Muscle layer of duodenum (tissue), 2 donors: ENCODE results near the gene PTPRE.

Source experiments
- H3K27ac ChIP-seq: one replicate; pipeline ENCODE4 v1.7.0; 2013; ENCODE audit warnings: mild to moderate bottlenecking, low read length
- H3K27me3 ChIP-seq: one replicate; pipeline ENCODE4 v1.7.0; 2013; ENCODE audit warnings: low read depth, mild to moderate bottlenecking, control low read depth, low read length
- H3K36me3 ChIP-seq, 2 donors: one replicate each; pipeline ENCODE4 v1.7.0; 2013; ENCODE audit warnings: low read length in 2 of 2, control low read depth in 1 of 2, mild to moderate bottlenecking in 1 of 2; ENCODE audit not compliant: insufficient read depth in 2 of 2, control insufficient read depth in 1 of 2
- H3K4me1 ChIP-seq, 2 donors: one replicate each; pipeline ENCODE4 v1.7.0; 2013; ENCODE audit warnings: low read length in 2 of 2, mild to moderate bottlenecking in 2 of 2, control low read depth in 1 of 2, moderate library complexity in 1 of 2; ENCODE audit not compliant: insufficient read depth in 2 of 2, control insufficient read depth in 1 of 2
- H3K4me3 ChIP-seq, 2 donors: one replicate each; pipeline ENCODE4 v1.7.0; 2013; ENCODE audit warnings: low read length in 2 of 2, low read depth in 1 of 2, mild to moderate bottlenecking in 1 of 2
- H3K9me3 ChIP-seq, 2 donors: one replicate each; pipeline ENCODE4 v1.7.0; 2013; ENCODE audit warnings: low read length in 2 of 2, control low read depth in 1 of 2, mild to moderate bottlenecking in 1 of 2; ENCODE audit not compliant: control insufficient read depth in 1 of 2
- donor health status: healthy.

PTPRE gene

DNA sequence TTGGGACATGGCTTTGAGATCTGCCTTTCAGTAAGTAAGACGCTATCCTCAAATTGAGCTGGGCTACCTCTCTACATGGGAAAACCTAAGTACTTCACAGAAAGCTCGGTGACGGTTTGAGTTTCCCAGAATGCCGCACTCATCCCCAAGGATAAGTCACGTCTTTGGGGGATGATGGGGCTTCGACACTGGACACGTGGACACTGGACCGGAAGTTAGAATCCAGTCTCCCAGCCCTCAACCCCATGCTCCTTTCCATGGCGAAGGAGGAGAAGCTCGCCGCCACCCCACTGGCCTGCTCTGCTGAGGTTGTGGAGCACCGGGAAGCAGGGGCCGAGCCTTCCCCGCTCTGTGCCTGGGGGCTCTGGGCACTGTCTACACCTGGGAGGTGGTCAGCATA, 27.5 kb downstream of the PTPRE start:
- H3K27ac ChIP-seq, result no peak overlapping the region

DNA sequence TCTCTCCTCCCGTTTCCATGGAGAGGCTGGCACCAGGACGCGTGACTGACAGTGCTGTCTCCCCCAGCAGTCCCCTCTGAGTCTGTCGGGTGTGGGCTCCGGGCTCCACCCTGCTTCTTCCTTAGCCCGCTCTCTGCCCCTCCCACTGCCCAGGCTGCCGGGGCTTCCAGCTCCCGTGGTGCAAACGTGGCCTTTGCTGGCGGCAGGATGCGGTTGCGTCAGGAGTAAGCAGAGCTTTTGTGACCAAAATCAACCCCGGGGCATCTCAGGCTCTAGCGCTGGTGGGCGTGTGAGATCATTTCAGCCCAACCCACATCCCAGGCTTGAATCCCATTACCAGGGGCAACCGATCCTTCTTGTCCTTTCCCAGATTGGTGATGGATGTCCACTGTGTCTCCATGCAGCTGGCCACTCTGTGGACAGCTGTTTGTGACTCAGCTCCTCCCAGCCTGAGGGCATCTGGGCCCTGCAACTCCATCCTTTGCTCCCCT, 28.2 kb downstream of the PTPRE start:
- Histone ChIP-seq H3K4me1 (no peaks in the 10 kb centered on the region), H3K27ac (peak overlapping the region; percentile 2), H3K27me3 (no peaks in the 10 kb centered on the region), H3K36me3 (no peaks in the 10 kb centered on the region), H3K9me3 (peaks cover 0 to 8% of the 10 kb centered on the region in 2 donors), H3K4me3 (no peak overlapping the region)

More for the DNA sequence above, 27.5 kb downstream of the PTPRE start:
- Histone ChIP-seq H3K4me3 (no peak overlapping the region), H3K9me3 (peaks cover 0 to 8% of the 10 kb centered on the region in 2 donors), H3K27me3 (no peaks in the 10 kb centered on the region), H3K4me1 (no peaks in the 10 kb centered on the region), H3K36me3 (no peaks in the 10 kb centered on the region)

DNA sequence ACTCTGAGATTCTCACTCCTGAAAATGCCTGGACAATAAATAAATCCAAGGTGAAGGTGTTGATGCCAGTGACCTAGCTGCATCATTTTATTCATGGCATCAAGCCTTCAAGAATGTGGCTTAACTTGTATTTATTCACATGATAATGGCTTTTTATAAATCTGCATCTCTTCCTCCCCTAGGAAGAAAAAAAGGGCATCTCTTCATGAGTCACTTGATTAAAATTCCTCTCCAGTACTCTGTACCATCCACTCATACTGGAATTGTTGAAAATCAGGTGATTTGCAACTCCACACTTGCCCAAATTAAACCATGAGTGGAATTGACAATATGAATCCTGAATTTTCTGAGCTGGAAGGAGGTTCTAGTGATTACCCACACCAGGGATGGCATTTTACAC, 30.2 kb downstream of the PTPRE start:
- no peaks in the 10 kb centered on the region for H3K4me1 ChIP-seq
- H3K27ac ChIP-seq, result no peak overlapping the region
- no peaks in the 10 kb centered on the region for H3K36me3 ChIP-seq
- peaks cover 0 to 8% of the 10 kb centered on the region in 2 donors for H3K9me3 ChIP-seq
- H3K27me3 ChIP-seq, result no peaks in the 10 kb centered on the region
- H3K4me3 ChIP-seq, result no peak overlapping the region

DNA sequence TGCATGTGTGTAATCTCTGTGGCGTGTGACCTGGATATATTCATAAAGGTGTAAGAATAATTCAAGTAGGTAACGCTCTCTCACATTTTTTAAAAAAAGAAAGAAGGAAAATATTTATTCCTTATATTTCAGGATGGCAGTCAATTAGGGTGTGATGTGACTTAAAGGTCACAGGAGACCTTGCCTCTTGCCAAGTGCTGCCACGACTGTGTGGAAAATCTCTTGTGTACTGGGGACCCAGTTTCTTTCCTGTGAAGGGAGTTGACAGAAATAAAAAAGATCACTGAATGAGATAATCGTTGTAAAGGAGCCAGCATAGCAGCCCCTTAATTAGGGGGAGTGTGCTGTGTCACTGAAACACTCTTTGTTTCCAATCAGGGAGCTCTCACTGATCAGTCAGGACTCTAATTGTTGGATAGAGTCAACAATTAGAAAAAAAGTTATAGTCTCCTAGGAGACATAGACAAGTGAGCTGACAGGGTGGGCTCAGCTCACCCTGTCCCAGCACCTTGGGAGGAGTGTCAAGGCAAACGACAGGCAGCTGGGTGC, 31.1 kb downstream of the PTPRE start:
- Histone ChIP-seq H3K27me3 (no peaks in the 10 kb centered on the region), H3K27ac (no peak overlapping the region), H3K9me3 (peaks cover 0 to 1% of the 10 kb centered on the region in 2 donors), H3K36me3 (no peaks in the 10 kb centered on the region), H3K4me3 (no peak overlapping the region), H3K4me1 (no peaks in the 10 kb centered on the region)

- Histone ChIP-seq H3K9me3 (no peaks in the 10 kb centered on the region), H3K27ac (no peak overlapping the region), H3K36me3 (no peaks in the 10 kb centered on the region), H3K4me3 (no peak overlapping the region), H3K27me3 (no peaks in the 10 kb centered on the region), H3K4me1 (no peaks in the 10 kb centered on the region)
Measured at GRCh38 chr10:127939786-127940330, 33.0 kb downstream of the PTPRE start.

- Histone ChIP-seq H3K27ac (no peak overlapping the region), H3K9me3 (no peaks in the 10 kb centered on the region), H3K36me3 (no peaks in the 10 kb centered on the region), H3K4me3 (no peak overlapping the region), H3K4me1 (no peaks in the 10 kb centered on the region), H3K27me3 (no peaks in the 10 kb centered on the region)
Measured at GRCh38 chr10:127940866-127941640, 34.1 kb downstream of the PTPRE start.

GRCh38 chr10:127942811-127943210, 35.9 kb downstream of the PTPRE start:
- Histone ChIP-seq H3K27ac (no peak overlapping the region), H3K4me3 (no peak overlapping the region), H3K4me1 (no peaks in the 10 kb centered on the region), H3K9me3 (no peaks in the 10 kb centered on the region), H3K27me3 (no peaks in the 10 kb centered on the region), H3K36me3 (no peaks in the 10 kb centered on the region)

DNA sequence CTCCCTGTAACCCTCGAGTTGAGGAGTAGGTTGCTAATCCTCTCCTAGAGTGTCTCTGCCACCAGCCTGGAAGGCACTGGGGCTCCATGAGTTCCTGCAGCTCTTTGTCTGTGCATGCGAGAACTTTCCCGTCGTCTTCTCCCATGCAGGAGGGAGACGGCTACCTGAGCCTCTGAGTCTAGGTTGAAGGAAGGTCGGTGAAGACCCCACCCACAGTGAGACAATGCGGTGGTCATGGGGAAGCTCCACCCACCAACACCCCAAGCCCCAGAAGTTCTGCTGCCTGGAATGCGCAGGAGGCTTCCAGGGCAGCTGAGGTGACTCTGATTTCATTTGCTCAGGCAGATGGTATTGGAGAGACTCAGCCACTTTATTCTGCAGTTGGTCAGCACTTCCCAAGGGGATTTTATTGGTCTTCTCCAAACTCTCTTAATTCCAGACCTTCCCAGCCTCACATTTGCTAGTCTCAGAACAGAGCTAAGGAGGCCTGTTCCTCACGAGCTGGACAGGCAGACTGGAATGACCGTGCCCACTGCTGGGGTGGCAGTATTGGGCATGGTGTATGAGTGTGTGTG, 36.5 kb downstream of the PTPRE start:
- Histone ChIP-seq H3K9me3 (no peaks in the 10 kb centered on the region), H3K27ac (no peak overlapping the region), H3K4me3 (no peak overlapping the region), H3K4me1 (no peaks in the 10 kb centered on the region), H3K36me3 (no peaks in the 10 kb centered on the region), H3K27me3 (no peaks in the 10 kb centered on the region)

GRCh38 chr10:127944256-127944655, 37.4 kb downstream of the PTPRE start:
- Histone ChIP-seq H3K9me3 (no peaks in the 10 kb centered on the region), H3K4me3 (no peak overlapping the region), H3K4me1 (no peaks in the 10 kb centered on the region), H3K27me3 (no peaks in the 10 kb centered on the region), H3K27ac (no peak overlapping the region), H3K36me3 (no peaks in the 10 kb centered on the region)

GRCh38 chr10:127945341-127945758, 38.4 kb downstream of the PTPRE start:
- H3K9me3 ChIP-seq, result no peaks in the 10 kb centered on the region

GRCh38 chr10:127945948-127946711, 39.2 kb downstream of the PTPRE start:
- Histone ChIP-seq H3K9me3 (no peaks in the 10 kb centered on the region), H3K4me1 (no peaks in the 10 kb centered on the region), H3K36me3 (no peaks in the 10 kb centered on the region), H3K27me3 (no peaks in the 10 kb centered on the region), H3K27ac (no peak overlapping the region), H3K4me3 (no peak overlapping the region)

More at GRCh38 chr10:127945341-127945758, 38.4 kb downstream of the PTPRE start:
- H3K4me3 ChIP-seq, result no peak overlapping the region
- no peaks in the 10 kb centered on the region for H3K36me3 ChIP-seq
- no peak overlapping the region for H3K27ac ChIP-seq
- H3K4me1 ChIP-seq, result no peaks in the 10 kb centered on the region
- H3K27me3 ChIP-seq, result no peaks in the 10 kb centered on the region
